EH (cell line): Measurements from ENCODE around the gene UIMC1.
"Not testable (repeated sequence)": the region's sequence is repeated elsewhere in the genome, so short reads cannot be mapped to it uniquely, and the experiment has no call there.

Experiments used
- DNase-seq: peaks from one replicate; pipeline ENCODE4 v3.0.0-alpha.2; 2015; ENCODE audit warnings: low read depth

Gene UIMC1

GRCh38 chr5:176883700-176884570 is 122.6 kb downstream of the UIMC1 start:
- DNase-seq: no peak

- DNase-seq: no peak
These were observed 124.0 kb downstream of the UIMC1 start for GRCh38 chr5:176882567-176882903.

GRCh38 chr5:176881816-176882566 is 124.6 kb downstream of the UIMC1 start:
- no peak for DNase-seq

GRCh38 chr5:176881021-176881749 is 125.4 kb downstream of the UIMC1 start:
- DNase-seq: no peak

GRCh38 chr5:176880366-176881020 is 126.1 kb downstream of the UIMC1 start:
- no peak for DNase-seq

- DNase-seq: no peak
These were observed 126.8 kb downstream of the UIMC1 start for GRCh38 chr5:176879663-176880361.

- no peak for DNase-seq
These were observed 127.5 kb downstream of the UIMC1 start for GRCh38 chr5:176878906-176879662.

GRCh38 chr5:176878463-176878862 is 128.1 kb downstream of the UIMC1 start:
- DNase-seq: no peak

- no peak for DNase-seq
These were observed 128.7 kb downstream of the UIMC1 start for GRCh38 chr5:176877793-176878331.

- DNase-seq: no peak
These were observed 129.8 kb downstream of the UIMC1 start for GRCh38 chr5:176876506-176877431.

GRCh38 chr5:176875783-176876505 is 130.6 kb downstream of the UIMC1 start:
- no peak for DNase-seq

GRCh38 chr5:176875014-176875550 is 131.5 kb downstream of the UIMC1 start:
- DNase-seq: no peak

GRCh38 chr5:176874198-176874780 is 132.3 kb downstream of the UIMC1 start:
- DNase-seq: no peak

- DNase-seq: no peak
These were observed 132.9 kb downstream of the UIMC1 start for GRCh38 chr5:176873541-176874172.

GRCh38 chr5:176873011-176873410 is 133.6 kb downstream of the UIMC1 start:
- DNase-seq: not testable (repeated sequence)

GRCh38 chr5:176872586-176872985 is 134.0 kb downstream of the UIMC1 start:
- not testable (repeated sequence) for DNase-seq

GRCh38 chr5:176870644-176871043 is 135.9 kb downstream of the UIMC1 start:
- DNase-seq: not testable (repeated sequence)
